ACC112 (cell line): ENCODE measurements around the gene RGS19.
A peak's percentile ranks its signal among the peaks of the same experiment; 100 is the strongest.

Experiments used
- H2AFZ ChIP-seq: fragments of 200-600 bp; sonication (generic); one replicate; pipeline ENCODE4 v1.6.0; 2017; ENCODE audit warnings: antibody characterized with exemption, low read length; ENCODE audit not compliant: unreplicated experiment
- H3K27ac ChIP-seq: fragments of 200-600 bp; sonication (generic); 2 replicates; pipeline ENCODE4 v1.5.1; 2014; ENCODE audit warnings: low read depth, mild to moderate bottlenecking, antibody characterized with exemption, low read length, moderate library complexity
- H3K27me3 ChIP-seq: fragments of 200-600 bp; sonication (generic); 2 replicates; pipeline ENCODE4 v1.6.1; 2014; ENCODE audit warnings: mild to moderate bottlenecking, antibody characterized with exemption, low read length, moderate library complexity, mixed read lengths; ENCODE audit not compliant: insufficient read depth
- H3K36me3 ChIP-seq: fragments of 200-600 bp; sonication (generic); 2 replicates; pipeline ENCODE4 v1.6.1; 2016; ENCODE audit warnings: mild to moderate bottlenecking, antibody characterized with exemption, low read length, moderate library complexity, mixed read lengths; ENCODE audit not compliant: insufficient read depth
- H3K4me1 ChIP-seq: fragments of 200-600 bp; sonication (generic); one replicate; pipeline ENCODE4 v1.6.1; 2016; ENCODE audit warnings: low read length, mixed read lengths; ENCODE audit not compliant: insufficient read depth, unreplicated experiment, control insufficient read depth
- H3K4me3 ChIP-seq: fragments of 200-600 bp; sonication (generic); 2 replicates; pipeline ENCODE4 v1.5.1; 2014; ENCODE audit warnings: mild to moderate bottlenecking, low read depth, low read length
- H3K79me2 ChIP-seq: fragments of 200-600 bp; sonication (generic); one replicate; pipeline ENCODE4 v1.6.0; 2016; ENCODE audit warnings: low read length; ENCODE audit not compliant: control insufficient read depth, unreplicated experiment, insufficient read depth

The RGS19 gene

DNA sequence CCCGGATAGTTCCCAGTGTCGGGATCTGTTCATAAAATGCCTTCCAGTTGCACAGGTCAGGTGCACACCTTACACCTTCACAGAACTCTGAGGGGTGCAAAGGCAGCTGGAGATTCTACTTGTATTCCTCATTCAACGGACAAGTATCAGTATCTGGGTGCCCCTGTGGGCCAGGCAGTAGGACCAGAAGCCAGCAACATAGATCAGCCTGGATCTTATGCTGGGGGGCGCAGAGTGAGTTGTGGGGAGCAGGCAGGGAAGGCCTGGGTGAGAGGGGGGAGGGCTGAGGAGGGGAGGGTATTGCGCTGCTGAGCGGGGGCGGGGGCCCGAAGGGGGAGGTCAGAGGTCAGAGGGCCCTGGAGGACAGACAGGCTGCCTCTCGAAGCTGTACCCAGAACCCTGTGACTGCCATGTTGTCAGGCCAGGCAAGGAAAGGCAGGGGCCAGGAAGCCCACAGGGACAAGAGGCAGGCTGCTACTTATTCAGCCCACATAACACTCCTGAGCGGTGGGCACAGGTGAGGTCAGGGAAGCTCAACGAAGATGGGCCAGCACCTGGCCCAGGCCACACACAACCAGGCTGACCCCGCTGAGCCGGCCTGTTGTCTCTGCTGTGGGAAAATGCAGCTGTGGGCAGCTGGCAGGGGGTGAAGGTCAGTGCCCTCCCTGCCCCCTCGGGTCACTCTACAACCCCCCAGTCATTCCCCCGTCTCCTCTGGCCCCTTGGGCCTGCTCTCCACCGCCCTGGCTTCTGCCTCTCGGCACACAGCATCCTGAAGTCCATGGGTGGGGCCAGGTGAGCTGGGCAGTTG lies 1.7 kb upstream of the RGS19 start:
- H3K4me3 ChIP-seq: peak overlapping the region; percentile 75; the same call in 1 of the 2 replicates
- H3K4me1 ChIP-seq: peaks cover 23% of the 10 kb centered on the region
- H2AFZ ChIP-seq: no peak overlapping the region
- H3K27me3 ChIP-seq: peaks cover 24% of the 10 kb centered on the region
- peaks cover 5% of the 10 kb centered on the region for H3K79me2 ChIP-seq
- no peak overlapping the region for H3K27ac ChIP-seq
- H3K36me3 ChIP-seq: no peaks in the 10 kb centered on the region

GRCh38 chr20:64080013-64080812 lies 895 bp upstream of the RGS19 start, which contains the start of gene OPRL1:
Gene OPRL1 (plus strand): TSS chr20:64080082. CDS start chr20:64092721, 12,639 bp downstream.
- Histone ChIP-seq H3K4me1 (peaks cover 23% of the 10 kb centered on the region), H3K27me3 (peaks cover 16% of the 10 kb centered on the region), H3K79me2 (peaks cover 5% of the 10 kb centered on the region), H3K4me3 (peak within 1 kb of the TSS; percentile 98), H2AFZ (peak within 1 kb of the TSS; percentile 93), H3K27ac (no peak within 1 kb of the TSS), H3K36me3 (no peaks in the 10 kb centered on the region)

GRCh38 chr20:64078934-64079272 lies 415 bp downstream of the RGS19 start:
- H3K4me1 ChIP-seq: peaks cover 23% of the 10 kb centered on the region
- H3K36me3 ChIP-seq: no peaks in the 10 kb centered on the region
- no peak overlapping the region for H3K27ac ChIP-seq
- H3K27me3 ChIP-seq: peaks cover 3% of the 10 kb centered on the region; the same call in 1 of the 2 replicates
- peaks cover 5% of the 10 kb centered on the region for H3K79me2 ChIP-seq
- H3K4me3 ChIP-seq: peak overlapping the region; percentile 98
- H2AFZ ChIP-seq: peak overlapping the region; percentile 93

DNA sequence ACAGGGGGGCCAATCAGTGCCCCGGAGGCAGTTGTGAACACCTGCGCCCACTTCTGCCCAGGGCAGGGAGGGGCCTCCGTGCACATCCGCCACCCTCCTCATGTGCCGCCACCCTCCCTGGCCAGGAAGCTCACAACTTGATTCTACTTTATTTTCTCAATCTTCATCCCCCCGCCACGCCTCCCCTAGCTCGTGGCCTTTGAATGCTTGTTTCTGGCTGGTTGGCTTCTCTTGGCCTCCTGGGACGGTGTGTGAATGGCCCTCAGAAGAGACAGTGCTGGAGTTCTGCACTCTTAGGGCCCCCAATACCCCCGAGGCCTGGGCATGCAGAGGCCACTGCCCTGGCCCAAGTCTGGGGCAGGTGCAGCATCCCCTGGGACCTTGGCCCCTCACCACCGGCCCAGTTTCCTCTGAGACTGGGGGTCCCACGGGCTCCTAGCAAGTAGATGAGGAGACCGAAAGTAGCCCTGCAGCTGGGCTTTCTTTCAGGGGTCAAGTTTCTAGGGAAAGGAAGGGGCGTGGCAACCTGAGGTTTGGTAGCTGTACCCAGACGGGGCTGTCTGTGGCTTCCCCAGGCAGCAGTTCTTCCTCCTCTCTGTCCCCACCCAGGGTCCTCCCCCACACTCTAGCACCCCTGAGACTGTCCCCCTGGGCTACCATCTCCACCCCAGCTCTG lies 1.3 kb downstream of the RGS19 start:
- Histone ChIP-seq H3K4me1 (peaks cover 21% of the 10 kb centered on the region), H3K36me3 (no peaks in the 10 kb centered on the region), H2AFZ (no peak overlapping the region), H3K27ac (no peak overlapping the region), H3K4me3 (peak overlapping the region; percentile 98), H3K27me3 (no peaks in the 10 kb centered on the region), H3K79me2 (peaks cover 5% of the 10 kb centered on the region)

DNA sequence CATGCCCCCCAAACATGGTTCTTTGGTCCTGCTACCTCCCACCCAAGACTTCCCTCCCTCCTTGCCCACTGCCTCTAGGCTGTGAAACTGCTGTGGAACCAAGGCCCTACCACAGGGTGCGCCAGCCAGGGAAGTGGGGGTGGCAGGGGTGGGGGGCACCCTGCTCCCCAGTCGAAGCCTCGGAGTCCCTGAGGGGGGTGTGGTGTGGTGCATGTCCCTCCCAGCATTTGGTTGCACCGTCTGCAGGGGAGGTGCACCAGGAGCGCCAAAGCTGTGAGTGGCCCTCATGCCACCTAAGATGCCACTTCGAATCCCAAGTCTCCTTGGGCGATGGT lies 1.8 kb downstream of the RGS19 start:
- Histone ChIP-seq H3K4me3 (no peak overlapping the region), H3K4me1 (peaks cover 19% of the 10 kb centered on the region), H2AFZ (no peak overlapping the region), H3K36me3 (no peaks in the 10 kb centered on the region), H3K27me3 (no peaks in the 10 kb centered on the region), H3K79me2 (peaks cover 5% of the 10 kb centered on the region), H3K27ac (no peak overlapping the region)

DNA sequence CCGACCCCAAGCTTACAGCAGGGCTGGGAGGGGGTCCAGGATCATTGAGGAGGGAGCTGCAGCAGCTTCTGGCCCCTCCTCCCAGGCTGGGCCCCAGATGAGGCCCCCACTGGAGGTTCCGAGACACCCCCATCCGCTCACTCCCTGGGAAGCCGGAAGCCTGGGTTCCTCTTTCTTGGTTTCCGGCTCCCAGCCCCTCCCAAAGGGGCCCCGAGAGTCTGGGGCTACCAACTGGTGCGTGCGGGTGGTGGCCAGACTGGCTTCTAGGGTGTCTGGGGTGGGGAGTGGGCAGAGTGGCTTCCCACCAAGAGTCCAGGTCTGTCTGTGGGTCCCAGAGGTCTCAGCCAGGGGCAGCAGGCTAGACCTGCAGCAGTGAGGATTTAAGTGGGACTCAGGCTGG lies 2.2 kb downstream of the RGS19 start:
- no peak overlapping the region for H2AFZ ChIP-seq
- no peak overlapping the region for H3K4me3 ChIP-seq
- no peak overlapping the region for H3K27ac ChIP-seq
- H3K4me1 ChIP-seq: peaks cover 19% of the 10 kb centered on the region
- H3K79me2 ChIP-seq: peaks cover 5% of the 10 kb centered on the region
- no peaks in the 10 kb centered on the region for H3K36me3 ChIP-seq
- H3K27me3 ChIP-seq: no peaks in the 10 kb centered on the region

- H3K27ac ChIP-seq: no peak overlapping the region
- no peak overlapping the region for H2AFZ ChIP-seq
- no peaks in the 10 kb centered on the region for H3K27me3 ChIP-seq
- H3K4me3 ChIP-seq: no peak overlapping the region
- H3K79me2 ChIP-seq: peaks cover 5% of the 10 kb centered on the region
- H3K4me1 ChIP-seq: peaks cover 19% of the 10 kb centered on the region
- no peaks in the 10 kb centered on the region for H3K36me3 ChIP-seq
Observed at GRCh38 chr20:64076061-64076997, 3.0 kb downstream of the RGS19 start.

GRCh38 chr20:64075556-64075955 lies 3.8 kb downstream of the RGS19 start:
- no peaks in the 10 kb centered on the region for H3K36me3 ChIP-seq
- no peak overlapping the region for H3K27ac ChIP-seq
- H3K4me3 ChIP-seq: no peak overlapping the region
- peaks cover 18% of the 10 kb centered on the region for H3K4me1 ChIP-seq
- H3K79me2 ChIP-seq: peaks cover 5% of the 10 kb centered on the region
- no peaks in the 10 kb centered on the region for H3K27me3 ChIP-seq
- no peak overlapping the region for H2AFZ ChIP-seq

DNA sequence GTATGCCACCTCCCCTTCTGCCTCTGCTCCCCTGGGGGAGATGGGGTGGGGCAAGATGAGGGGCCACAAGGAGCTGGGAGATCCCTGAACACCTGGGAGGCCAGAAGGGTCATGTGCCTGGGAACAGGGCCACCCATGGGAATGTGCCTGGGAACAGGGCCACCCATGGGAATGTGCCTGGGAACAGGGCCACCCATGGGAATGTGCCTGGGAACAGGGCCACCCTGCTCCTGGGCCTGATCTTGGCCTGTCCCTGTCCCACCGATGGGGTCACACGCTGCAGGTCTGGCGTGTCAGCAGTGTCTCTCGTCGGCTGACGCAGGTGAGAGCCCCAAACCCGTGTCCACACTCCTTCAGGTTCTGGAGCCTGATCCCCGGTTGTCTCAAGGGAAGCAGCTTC lies 4.4 kb downstream of the RGS19 start:
- Histone ChIP-seq H3K27me3 (no peaks in the 10 kb centered on the region), H3K4me1 (peaks cover 13% of the 10 kb centered on the region), H3K4me3 (no peak overlapping the region), H3K27ac (no peak overlapping the region), H3K79me2 (peaks cover 5% of the 10 kb centered on the region), H3K36me3 (no peaks in the 10 kb centered on the region), H2AFZ (no peak overlapping the region)
